HG03575 (cell line): Measurements from ENCODE around the gene SLC48A1.

Experiments used
- ATAC-seq: cut with Tn5 transposase; IDR thresholded peaks from one replicate; pipeline ENCODE4 v1.9.1; 2021; ENCODE audit not compliant: unreplicated experiment, insufficient number of reproducible peaks, low FRiP score; ENCODE audit errors: extremely low read depth

Gene SLC48A1

GRCh38 chr12:47773858-47774580, 981 bp downstream of the SLC48A1 start:
- no peak for ATAC-seq

DNA sequence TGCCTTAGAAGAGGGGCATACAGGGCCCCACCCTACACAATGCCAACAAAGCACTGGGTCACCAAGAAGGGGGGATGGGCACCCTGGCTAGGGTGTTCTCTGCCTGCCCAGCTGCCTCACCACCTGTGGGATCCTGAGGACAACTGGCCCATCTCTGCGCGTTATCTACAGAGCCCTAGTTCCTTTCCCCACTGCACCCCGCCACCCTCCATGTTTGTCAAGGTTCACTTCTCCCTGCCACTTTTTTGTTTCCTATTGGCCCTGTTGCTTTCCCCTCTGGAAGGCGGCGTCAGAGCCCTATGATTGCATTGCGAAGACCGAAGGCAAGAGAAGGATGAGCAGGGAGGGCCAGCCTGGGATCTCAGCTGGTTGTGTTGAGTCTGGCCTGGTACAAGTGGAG, 1.6 kb downstream of the SLC48A1 start:
- ATAC-seq: no peak

- no peak for ATAC-seq
Observed at GRCh38 chr12:47775100-47775911, 2.3 kb downstream of the SLC48A1 start.

- no peak for ATAC-seq
Observed at GRCh38 chr12:47776471-47777143, 3.6 kb downstream of the SLC48A1 start.

DNA sequence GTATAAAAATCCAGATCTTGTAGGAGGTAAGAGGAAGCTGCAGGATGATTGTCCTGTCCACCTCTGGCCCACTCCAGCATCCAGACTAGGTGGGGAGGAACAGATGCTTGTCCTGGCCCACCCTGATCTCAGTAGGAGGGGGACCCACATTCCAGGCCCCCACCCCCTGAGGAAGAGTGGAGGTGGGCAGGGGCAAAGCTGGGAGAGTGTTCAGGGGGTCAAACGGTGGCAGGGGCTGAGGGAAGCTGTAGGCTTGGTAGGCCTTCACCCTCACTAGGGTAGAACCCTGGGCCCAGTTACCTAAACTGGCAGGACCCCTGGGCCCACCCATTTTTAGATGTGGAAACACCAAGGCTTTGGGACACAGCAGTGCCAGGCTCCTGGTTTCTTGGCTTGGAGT, 4.1 kb downstream of the SLC48A1 start:
- ATAC-seq: no peak

DNA sequence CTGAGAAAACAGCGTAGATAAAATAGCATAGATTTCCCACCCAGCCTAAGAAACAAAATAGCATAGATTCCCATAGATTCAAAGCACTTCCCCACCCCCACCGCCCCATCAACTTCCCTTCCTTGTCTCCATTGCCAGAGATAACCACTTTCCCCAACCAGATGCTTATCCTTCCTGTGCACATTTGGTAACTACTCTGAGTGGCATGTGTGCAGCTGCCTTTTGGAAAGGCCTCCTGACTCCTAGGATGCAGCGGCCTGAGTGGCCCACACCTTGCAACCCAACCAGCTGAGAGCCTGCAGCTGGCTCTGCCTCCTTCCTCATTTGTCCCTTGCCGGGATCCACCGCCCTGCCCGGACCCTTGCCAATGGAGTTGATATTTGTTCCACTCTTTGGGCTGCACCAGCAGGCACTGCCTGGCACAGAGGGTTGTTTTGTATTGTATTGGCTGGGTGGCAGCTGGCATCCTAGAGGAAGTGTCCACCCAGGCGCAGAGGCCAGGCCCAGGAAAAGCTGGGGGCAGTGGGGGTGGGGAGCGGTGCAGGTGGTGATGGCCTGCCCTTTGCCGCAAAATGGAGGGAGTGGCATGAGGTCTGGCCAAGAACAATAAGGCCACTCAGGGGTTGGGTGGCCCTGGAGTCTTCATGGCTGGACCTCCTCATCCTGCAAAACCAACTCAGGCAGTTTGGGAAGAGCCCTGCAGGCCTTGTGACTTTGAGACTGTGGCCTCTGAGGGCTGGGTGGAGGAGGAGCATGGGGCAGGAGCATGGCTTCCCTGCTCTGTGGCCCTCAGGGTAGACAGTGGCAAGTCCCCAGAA, 4.9 kb downstream of the SLC48A1 start:
- no peak for ATAC-seq

- no peak for ATAC-seq
Observed at GRCh38 chr12:47778881-47779280, 5.8 kb downstream of the SLC48A1 start.

- peak; percentile 52 for ATAC-seq
Observed at GRCh38 chr12:47779301-47779942, 6.4 kb downstream of the SLC48A1 start.

DNA sequence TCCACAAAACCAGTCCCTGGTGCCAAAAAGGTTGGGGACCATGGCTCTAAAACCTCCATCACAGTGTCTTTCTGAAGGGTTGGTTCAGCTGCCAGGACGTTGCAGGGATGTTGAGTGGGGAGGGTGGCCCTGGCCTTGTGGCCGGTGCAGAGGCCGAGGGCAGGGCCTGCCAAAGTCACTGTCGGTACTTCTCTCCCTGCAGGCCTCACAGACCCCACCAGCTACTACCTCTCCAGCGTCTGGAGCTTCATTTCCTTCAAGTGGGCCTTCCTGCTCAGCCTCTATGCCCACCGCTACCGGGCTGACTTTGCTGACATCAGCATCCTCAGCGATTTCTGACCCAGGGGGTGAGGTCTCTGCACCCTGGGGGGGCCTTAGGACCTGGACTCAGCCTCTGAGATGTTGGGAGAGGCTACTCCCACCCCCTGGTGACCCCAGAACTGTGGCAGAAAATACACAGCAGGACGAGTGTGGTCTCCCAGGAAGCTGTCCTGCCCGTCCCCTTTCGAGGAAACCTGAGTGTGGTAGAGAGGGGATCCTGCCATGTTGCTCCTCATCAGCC, 7.0 kb downstream of the SLC48A1 start:
- no peak for ATAC-seq

- ATAC-seq: no peak
Observed at GRCh38 chr12:47781479-47782371, 8.7 kb downstream of the SLC48A1 start.

DNA sequence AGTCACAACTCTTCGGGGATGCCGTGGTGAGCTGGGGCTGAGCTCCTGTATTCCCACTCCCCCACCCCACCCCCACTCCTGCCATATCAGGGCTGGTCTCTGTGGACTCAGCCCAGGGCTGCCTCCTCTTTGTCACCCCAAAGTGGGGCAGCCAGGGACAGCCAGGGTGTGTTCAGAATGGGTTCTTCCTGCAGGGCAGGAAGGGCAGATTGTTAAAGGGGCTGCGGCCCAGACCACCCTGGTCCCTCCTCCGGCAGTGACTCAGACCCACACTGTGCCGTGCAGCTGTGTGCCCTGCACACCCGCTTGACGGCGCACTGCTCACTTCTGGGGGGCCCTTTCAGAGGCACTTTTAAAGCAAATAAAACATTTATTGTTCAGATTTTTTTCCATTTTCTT, 9.3 kb downstream of the SLC48A1 start:
- ATAC-seq: no peak

GRCh38 chr12:47783024-47783755, 10.2 kb downstream of the SLC48A1 start:
- ATAC-seq: no peak

- ATAC-seq: no peak
Observed at GRCh38 chr12:47783821-47784819, 11.1 kb downstream of the SLC48A1 start.

GRCh38 chr12:47785036-47785886, 12.2 kb downstream of the SLC48A1 start:
- no peak for ATAC-seq
